GM18502 (cell line): ENCODE results near the gene NR0B1.

ENCODE experiments used
- ATAC-seq: cut with Tn5 transposase; IDR thresholded peaks from one replicate; pipeline ENCODE4 v1.9.1; 2021; ENCODE audit warnings: mild to moderate bottlenecking; ENCODE audit not compliant: unreplicated experiment, poor library complexity

NR0B1 gene, protein sequence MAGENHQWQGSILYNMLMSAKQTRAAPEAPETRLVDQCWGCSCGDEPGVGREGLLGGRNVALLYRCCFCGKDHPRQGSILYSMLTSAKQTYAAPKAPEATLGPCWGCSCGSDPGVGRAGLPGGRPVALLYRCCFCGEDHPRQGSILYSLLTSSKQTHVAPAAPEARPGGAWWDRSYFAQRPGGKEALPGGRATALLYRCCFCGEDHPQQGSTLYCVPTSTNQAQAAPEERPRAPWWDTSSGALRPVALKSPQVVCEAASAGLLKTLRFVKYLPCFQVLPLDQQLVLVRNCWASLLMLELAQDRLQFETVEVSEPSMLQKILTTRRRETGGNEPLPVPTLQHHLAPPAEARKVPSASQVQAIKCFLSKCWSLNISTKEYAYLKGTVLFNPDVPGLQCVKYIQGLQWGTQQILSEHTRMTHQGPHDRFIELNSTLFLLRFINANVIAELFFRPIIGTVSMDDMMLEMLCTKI

DNA sequence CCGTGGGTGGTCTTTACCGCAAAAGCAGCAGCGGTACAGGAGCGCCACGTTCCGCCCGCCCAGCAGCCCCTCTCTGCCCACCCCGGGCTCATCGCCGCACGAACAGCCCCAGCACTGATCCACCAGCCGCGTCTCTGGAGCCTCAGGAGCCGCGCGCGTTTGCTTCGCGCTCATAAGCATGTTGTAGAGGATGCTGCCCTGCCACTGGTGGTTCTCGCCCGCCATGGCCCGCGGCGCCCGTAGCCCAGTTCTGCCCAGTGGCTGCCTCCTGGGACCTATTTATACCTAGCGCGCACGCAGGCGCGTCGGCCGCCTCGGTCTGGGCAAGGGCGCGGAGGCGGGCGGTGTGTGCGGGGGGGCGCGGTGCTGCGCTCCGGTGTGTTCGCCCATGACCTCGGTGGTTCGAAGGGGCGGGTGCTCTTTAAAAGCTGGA lies at the start of gene NR0B1:
Gene NR0B1 (minus strand): TSS at position 252 of the 433 bp plus-strand sequence. CDS start 27 bp downstream, at position 225.
- no peak for ATAC-seq

DNA sequence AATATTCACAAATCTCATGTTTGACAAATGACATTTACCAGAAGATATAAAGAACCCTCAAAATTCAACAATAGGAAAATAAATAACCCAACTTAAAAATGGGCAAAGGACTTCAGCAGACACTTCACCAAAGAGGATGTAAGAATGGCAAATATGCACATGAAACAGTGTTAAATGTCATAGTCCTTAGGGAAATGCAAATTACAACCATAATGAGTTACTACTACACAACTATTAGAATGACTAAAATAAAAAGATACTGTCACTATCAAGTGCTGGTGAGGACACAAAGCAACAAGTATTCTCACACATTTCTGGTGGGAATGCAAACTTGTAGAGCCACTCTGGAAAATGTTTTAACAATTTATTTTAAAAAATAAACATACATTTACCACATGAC lies 40.8 kb upstream of the NR0B1 start:
- ATAC-seq = no peak

DNA sequence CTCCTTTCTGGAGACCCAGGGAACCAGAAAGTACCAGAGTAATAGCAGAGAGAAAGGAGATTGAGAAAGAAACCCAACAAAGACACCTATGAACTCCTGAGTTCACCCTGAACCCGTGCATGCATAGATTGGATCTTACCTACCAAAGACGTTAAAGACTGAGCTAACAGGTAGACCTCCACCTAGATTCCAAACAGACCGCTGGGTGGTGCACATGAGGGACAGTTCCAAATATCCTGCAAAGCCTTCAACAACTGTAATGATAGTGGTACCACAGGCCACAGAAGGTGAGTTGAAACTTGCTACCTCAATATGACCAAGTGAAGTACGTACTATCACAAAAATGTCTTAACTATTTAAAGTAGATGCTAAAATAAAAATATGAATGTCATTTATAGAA lies 34.0 kb upstream of the NR0B1 start:
- ATAC-seq = no peak

DNA sequence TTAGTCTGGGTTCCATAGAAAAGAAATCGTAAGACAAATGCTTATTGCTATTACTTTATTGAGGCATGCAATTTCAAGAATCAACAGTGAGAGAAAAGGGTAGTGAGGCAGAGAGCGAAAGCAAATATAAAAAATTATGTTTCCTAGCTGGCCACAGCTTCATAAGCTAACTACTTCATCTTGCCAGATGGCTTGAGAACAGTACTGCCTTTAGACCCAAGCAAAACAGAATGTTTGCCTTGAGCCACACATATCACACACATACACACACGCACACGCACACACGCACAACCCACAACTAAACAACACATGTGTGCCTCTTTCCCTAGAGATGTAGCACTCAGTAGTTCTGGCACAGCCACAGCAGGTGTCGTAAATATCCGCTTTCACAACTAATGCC lies 31.6 kb upstream of the NR0B1 start:
- no peak for ATAC-seq

DNA sequence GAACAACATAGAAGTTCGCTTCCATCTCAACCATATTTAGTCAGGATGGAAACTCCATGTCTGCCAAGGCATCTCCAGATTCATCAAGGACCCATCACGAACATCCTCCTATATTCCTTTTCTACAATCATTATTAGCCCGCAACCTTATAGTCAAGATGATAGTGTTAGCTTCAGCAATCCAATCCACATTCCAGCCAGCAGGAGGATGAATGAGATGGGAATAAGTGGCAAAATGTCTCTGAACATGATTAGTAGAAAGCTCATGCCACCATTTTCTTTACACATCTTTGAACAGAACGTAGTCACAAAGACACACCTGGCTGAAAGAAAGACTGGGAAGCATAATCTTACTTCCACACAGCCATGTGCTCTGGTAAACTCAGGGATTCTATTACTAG lies 18.6 kb upstream of the NR0B1 start:
- no peak for ATAC-seq

DNA sequence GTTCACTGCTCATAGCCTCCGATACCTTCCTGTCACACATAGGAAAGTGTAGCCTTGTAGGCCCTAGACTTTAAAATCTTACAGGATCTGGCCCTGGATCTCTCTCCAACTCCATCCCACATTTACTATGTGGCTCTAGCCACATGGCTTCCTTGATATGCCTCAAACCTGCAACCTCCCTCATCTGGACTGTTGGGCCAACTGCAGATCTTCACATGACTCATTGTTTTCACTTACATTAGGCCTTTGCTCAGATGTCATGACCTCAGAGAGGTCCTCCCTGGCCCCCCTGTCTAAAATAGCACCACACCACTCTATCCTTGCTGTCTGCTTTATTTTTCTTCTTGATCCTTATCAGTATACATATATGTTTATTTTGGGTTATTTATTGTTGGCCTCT lies 8.1 kb upstream of the NR0B1 start:
- ATAC-seq = no peak

DNA sequence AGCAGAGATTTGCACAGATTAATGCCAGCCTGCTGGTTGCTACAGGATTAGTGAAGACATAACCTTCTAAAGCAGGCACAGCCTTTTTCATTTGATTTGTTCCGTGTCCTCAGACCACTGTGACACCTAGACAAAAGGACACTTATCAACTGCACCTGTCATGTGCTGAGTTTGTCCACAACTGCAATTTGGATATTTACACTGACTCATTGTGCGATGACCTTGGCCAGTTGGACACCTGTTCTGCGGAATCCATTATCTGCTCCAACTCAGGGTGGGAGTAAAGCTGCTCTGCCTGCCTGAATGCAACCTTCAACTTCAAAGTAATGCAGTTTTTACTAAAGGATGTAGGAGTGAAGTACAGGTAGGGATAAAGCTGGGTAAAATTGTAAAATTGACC lies 4.1 kb upstream of the NR0B1 start:
- no peak for ATAC-seq

DNA sequence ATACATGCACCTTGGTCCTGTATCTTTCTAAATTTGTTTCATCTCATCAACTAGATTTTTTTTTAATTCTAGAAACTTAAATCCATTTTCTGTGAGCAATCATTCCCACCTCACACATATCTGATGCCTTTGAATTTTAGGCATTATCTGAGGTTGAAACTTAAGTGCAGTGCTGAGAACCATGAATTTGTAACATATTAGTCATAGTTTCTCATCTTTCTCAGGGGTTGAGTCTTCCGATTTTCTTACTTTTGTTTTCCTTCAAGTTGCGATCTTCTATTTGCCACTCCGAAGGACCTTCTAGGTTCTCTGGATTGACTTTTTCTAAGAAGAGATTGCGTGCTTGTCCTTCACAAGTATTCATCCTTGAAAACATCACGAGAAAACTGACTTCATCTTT lies 3.7 kb upstream of the NR0B1 start:
- ATAC-seq = no peak

DNA sequence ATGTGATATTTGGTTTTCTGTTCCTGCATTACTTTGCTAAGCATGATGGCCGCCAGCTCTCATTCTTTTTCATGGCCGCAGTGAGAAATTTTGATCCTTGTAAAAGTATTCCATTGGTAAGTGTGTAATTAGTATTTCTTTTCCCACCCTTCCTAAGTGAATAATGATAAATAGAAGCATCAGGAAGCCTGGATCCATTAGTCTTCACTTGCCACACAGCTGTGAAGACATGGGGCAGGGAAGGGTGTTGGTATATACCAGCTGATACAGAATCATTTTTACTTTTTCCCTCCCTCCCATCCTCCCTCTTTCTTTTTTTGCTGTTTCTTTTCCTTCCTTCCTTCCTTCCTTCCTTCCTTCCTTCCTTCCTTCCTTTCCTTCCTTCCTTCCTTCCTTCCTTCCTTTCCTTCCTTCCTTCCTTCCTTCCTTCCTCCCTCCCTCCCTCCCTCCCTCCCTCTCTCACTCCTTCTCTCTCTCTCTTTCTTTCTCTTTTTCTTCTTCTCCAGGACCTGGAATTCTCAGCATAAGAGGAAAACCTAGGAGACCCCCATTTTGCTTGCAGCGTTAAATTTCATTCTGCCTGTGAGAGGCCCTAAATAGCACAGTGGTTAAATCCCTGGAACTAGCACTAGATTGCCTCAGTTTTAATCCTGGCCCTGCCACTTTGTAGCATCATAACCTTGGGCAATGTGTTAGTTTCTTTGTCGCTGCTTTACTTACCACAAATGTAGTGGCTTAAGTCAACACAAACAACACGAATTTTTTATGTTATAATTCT lies 1.4 kb upstream of the NR0B1 start:
- ATAC-seq = no peak

DNA sequence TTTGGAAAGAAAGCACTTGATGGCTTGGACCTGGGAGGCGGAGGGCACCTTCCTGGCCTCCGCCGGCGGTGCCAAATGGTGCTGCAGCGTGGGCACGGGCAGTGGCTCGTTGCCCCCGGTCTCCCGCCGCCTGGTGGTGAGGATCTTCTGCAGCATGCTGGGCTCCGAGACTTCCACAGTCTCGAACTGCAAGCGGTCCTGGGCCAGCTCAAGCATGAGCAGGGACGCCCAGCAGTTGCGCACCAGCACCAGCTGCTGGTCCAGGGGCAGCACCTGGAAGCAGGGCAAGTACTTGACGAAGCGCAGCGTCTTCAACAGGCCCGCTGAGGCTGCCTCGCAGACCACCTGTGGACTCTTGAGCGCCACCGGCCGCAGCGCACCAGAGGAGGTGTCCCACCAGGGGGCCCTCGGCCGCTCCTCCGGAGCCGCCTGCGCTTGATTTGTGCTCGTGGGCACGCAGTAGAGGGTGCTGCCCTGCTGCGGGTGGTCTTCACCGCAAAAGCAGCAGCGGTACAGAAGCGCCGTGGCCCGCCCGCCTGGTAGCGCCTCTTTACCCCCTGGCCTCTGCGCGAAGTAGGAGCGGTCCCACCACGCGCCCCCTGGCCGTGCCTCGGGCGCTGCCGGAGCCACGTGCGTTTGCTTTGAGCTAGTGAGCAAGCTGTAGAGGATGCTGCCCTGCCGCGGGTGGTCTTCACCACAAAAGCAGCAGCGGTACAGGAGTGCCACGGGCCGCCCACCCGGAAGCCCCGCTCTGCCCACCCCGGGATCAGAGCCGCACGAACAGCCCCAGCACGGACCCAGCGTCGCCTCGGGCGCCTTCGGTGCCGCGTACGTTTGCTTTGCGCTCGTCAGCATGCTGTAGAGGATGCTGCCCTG lies 689 bp downstream of the NR0B1 start:
- peak; percentile 43 for ATAC-seq

DNA sequence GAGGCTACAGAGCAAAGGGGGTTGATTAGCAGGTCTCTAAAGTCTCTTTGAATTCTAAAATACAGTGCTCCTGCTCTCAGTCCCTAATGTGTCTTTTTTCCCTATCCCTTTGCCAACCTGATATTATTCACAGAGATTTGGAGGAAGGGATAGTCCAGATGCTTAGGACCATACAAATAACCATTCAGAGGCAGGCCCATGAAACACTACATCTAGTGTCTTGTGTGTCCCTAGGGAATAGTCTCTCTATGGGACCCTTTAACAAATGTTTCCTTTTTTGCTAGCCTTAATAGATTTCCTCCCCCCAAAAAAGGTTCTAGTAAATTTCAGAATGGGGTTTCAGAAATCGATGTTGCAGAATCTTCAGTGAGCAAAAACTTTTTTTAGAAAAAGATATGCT lies 1.7 kb downstream of the NR0B1 start:
- no peak for ATAC-seq

DNA sequence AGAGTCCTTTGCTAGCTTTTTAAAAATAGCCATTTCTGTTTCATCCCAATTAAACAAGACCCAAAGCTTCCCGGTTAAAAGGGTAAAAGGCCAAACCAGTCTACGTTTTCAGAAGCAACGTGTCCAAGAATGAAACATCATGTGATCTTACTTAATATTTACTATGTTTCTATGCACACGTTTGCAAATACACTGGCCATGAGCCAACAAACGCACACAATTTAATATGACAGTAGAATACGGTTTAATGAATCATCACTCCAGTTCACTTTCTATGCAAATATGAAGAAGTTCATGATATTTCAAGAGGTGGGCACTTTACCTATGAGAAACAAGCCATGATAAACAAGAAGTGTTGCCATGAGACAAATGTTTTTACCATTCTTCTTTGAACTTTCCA lies 4.3 kb downstream of the NR0B1 start:
- no peak for ATAC-seq

DNA sequence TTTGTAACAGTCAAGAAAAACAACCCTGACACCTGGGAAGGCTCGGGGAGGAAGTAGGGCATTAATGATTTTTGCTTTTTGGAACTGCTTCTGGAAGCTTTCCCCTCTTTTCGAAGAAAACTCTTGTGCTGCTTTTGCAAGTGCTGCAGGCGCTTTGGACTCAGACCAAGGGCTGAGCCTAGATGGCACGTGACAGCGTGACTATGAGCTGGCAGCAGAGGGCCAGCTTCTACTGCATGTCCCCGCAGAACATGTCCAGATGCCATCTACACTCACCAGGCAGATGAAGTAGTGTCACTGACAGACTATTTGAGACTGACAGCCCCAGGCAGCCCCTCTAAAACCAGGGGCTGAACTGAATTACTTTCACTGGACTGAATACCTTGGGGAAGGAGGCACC lies 6.2 kb downstream of the NR0B1 start:
- ATAC-seq = no peak

DNA sequence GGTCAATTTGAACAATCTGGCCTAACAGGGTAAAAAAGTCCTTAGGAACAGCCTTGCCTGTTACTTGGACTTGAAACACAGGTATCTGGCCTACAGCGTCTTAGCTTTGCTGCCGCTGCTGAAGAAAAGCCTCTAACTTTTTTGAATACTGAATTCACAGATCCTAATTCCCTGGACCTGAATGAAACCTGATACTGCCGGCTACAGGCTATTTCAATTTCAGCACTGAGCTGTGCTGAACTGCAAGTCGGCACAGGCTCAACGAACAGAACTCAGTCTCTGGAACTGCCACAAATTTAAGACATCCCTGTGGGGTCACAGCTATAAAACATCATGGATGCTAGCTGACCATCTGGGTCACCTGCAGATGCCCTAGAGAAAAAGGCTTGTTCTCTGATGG lies 7.2 kb downstream of the NR0B1 start:
- no peak for ATAC-seq

DNA sequence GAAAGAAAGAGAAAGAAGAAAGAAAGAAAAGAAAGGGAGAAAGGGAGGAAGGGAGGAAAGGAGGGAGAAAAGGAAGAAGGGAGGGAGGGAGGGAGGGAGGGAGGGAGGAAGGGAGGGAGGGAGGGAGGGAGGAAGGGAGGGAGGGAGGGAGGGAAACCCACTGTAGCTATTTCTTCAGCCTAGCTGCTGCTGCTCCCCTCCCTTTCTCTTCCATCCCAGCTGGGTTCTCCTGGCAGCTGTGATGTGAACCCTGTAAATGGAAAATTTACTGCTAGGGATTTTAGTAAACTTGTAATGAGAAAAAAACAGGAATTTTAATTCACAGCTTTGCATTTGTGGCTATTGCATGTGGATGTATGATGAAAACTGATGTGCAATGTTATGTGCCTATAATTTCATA lies 8.0 kb downstream of the NR0B1 start:
- no peak for ATAC-seq

DNA sequence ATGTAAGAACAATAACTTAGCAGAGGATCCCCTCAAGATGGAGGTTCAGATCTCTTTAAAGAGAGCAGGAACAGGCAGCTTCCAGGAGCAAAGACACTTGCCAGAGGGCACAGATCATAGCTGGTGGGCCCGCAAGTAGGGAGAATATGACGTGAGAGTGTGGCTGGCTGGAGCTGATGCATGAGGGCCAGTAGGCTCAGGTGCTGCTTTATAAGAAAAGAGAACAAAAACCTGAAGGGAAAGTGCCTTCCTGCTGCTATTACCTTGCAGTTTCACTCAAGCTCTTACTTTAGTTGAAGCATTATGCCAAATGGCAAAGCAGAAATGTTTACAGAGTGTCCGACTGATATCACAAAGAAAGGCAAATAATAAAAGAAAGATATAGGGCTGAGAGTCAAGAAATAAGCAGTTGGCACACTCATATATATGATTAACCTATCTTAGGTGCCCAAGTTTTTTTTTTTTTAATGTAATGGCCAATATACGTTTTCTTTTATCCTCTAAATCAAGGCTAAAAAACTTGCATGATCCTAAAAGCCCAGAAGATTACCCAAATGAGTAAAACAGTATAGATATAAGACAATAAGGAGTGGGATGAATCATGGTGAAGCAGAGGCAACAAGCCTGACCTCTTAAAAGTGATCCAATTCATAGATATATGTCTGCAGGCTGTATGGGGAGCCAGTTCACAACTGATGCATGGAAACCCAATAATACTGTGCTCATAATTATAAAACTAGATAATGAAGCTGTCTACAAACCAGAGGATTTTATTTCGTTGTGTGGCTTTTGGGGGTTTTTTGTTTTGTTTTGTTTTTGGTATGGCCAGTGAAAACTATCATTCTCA lies 12.6 kb downstream of the NR0B1 start:
- ATAC-seq = no peak

DNA sequence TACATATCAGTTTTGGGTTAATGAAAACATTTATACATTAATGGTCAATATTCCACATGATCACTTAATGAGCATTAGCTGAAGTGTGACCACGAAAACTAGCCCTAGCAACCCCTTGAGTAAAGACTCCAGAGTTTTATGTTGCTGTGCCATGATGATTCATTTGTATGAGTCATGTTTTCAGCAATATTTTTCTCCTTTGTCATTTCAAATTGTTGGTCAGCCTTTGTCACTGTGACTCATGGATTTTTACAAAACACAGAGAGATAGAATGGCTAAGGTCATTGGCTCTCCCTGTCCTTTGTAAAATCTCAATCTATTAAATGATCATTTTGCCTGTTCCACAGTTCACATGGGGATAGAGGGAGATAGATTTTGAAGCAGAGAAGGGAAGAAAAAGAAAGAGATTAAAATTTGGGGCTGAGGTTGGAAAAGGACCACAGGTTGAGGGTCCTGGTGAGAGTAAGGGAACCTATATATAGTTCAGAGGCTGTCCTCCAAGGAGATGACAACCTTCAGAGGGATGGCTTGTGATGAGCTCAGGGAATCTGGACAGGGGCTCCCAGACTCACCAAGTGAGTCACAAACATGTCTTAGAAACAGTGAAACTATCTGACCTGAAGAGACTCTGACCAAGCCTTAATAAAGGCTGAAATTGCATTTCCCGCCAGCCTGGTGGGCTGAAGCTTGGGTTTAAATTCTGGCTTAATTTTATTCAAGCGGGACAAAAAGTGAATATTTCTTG lies 25.6 kb downstream of the NR0B1 start:
- ATAC-seq = no peak

DNA sequence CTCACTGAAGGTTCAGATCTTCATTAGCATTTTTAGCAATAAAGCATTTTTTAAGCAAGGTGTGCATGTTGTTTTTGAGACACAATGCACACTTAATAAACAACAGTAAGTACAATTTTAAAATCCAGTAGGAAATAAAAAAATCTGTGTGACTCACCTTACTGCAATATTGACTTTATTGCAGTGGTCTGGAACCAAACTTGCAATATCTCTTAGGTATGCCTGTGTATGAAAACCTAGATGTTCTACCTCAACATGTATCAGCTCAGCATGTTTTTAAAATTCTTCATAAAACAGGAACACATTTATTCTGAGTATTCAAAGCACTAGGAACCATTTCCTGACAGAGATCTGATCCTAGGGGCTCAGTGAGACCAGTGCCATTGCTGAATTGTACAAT lies 26.7 kb downstream of the NR0B1 start:
- no peak for ATAC-seq

DNA sequence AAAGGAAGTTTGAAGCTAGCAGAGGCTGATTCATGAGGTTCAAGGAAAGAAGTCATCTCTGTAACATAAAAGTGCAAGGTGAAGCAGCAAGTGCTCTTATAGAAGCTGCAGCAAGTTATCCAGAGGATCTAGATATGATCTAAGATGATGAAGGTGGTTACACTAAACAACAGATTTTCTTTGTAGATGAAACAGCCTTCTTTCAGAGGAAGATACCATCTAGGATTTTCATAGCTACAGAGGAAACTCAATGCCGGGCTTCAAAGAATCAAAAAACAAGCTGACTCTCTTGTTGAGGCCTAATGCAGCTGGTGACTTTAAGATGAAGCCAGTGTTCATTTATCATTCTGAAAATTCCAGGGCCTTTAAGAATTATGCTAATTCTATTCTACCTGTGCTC lies 28.8 kb downstream of the NR0B1 start:
- ATAC-seq = no peak
